WERI-Rb-1 (cell line): ENCODE measurements around the gene RPS27.

Experiments
- DNase-seq: peaks from one replicate; pipeline ENCODE4 v3.0.0-alpha.2; 2020
- H3K27ac ChIP-seq: fragments of 250-450 bp; sonication (Bioruptor Pico); 2 replicates; pipeline ENCODE4 v1.5.1; 2020; ENCODE audit warnings: mild to moderate bottlenecking, moderate library complexity
- H3K27me3 ChIP-seq: fragments of 250-450 bp; sonication (Bioruptor Pico); 2 replicates; pipeline ENCODE4 v1.5.1; 2021; ENCODE audit warnings: mild to moderate bottlenecking, low read depth, moderate library complexity; ENCODE audit not compliant: insufficient read depth, severe bottlenecking
- H3K36me3 ChIP-seq: fragments of 250-450 bp; sonication (Bioruptor Pico); 2 replicates; pipeline ENCODE4 v1.5.1; 2020; ENCODE audit warnings: mild to moderate bottlenecking, moderate library complexity
- H3K4me3 ChIP-seq: 2 replicates; pipeline ENCODE4 v1.5.1; 2011; ENCODE audit warnings: low read depth, mild to moderate bottlenecking, control low read depth, low read length
- H3K9me3 ChIP-seq: fragments of 250-450 bp; sonication (Bioruptor Pico); 2 replicates; pipeline ENCODE4 v1.5.1; 2021; ENCODE audit warnings: mild to moderate bottlenecking, moderate library complexity; ENCODE audit not compliant: severe bottlenecking
- TF ChIP-seq, protein P1 (sequence below): IDR thresholded peaks from 2 replicates; pipeline ENCODE4 v1.5.1; 2011; ENCODE audit warnings: low read depth, mild to moderate bottlenecking, control low read depth, inconsistent platforms, low read length

Gene RPS27

DNA sequence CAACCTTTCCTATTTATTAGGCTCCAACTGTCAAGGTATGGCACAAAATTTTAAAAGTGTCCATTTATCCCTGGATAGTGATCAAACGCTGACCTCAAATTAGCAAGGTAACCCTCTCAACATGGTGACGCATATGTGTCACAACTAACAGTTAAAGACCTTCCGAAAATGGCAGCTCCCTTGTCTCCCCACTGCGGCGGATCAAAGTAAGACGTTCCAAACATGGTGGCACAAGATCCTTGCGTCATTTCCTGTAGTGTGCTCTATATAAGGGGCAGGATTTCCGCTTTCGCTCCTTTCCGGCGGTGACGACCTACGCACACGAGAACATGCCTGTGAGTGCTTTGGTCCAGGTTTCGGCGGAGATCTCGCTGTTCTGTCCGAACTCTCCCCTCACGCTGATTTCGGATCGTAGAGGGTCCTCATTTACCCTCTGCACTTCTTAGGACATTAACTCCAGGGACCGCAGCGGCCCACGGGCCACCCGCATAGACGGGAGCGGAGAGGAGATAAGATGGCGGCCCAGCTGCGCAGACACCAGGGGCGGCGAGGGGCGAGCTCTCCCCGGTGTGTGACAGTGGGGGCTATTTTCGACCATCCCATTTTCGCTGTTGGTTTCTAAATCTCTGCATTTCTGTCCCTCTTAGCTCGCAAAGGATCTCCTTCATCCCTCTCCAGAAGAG lies at the start of gene RPS27:
Gene RPS27 (plus strand): TSS at position 295 of the 683 bp plus-strand sequence. CDS start 35 bp downstream, at position 330.
- peak within 1 kb of the TSS; percentile 77 for H3K4me3 ChIP-seq
- H3K27ac ChIP-seq = peak within 1 kb of the TSS; percentile 95
- H3K27me3 ChIP-seq = no peaks in the 10 kb centered on the region
- peak; percentile 100 for DNase-seq
- H3K36me3 ChIP-seq = peaks cover 54% of the 10 kb centered on the region
- TF ChIP-seq, protein P1, sequence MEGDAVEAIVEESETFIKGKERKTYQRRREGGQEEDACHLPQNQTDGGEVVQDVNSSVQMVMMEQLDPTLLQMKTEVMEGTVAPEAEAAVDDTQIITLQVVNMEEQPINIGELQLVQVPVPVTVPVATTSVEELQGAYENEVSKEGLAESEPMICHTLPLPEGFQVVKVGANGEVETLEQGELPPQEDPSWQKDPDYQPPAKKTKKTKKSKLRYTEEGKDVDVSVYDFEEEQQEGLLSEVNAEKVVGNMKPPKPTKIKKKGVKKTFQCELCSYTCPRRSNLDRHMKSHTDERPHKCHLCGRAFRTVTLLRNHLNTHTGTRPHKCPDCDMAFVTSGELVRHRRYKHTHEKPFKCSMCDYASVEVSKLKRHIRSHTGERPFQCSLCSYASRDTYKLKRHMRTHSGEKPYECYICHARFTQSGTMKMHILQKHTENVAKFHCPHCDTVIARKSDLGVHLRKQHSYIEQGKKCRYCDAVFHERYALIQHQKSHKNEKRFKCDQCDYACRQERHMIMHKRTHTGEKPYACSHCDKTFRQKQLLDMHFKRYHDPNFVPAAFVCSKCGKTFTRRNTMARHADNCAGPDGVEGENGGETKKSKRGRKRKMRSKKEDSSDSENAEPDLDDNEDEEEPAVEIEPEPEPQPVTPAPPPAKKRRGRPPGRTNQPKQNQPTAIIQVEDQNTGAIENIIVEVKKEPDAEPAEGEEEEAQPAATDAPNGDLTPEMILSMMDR = no peak
- H3K9me3 ChIP-seq = peaks cover 5% of the 10 kb centered on the region

DNA sequence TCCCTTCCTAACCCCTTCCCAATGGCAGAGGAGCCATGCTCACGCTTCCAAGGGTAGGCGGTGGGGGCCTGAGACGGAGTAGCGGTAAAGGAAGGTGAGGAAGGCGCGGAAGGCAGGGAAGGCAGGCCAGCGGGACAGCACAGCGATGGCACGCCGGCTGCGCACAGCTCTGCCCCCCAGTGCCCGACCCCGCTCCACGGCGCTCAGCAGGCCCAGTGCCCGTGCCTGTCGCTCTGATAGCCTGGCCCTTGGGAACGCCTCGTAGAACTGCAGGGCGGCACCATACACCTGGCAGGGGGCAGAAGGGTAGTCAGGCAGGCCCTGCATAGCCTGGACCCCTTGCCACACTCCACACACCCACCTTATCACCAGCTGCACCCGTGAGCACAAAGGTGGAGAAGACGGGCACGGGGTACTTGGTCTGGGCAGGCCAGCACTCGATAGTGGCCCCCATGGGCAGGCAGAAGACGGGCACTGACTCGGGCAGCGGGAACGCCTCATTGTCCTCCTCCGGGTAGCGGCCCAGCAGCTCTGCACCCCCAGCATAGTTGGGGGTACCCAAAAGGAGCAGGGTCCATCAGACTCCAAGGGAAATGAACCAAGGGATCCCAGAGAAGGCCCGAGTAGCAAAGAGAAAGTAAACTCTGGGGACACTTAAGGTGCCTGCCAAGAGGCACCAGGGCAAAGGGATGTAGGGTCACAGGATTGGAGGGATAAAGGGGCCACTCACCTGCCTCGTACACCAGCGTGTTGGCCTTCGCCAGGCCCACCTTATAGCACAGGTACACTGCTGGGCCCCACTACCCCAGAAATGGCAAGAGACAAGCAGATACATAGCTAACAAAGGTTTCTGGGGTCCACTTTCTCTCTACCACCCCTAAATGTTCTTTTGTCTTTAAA lies 48.5 kb upstream of the RPS27 start:
- no peaks in the 10 kb centered on the region for H3K27me3 ChIP-seq
- no peak overlapping the region for H3K4me3 ChIP-seq
- H3K36me3 ChIP-seq = peaks cover 80% of the 10 kb centered on the region
- TF ChIP-seq, protein P1 = no peak
- no peak overlapping the region for H3K27ac ChIP-seq
- no peak for DNase-seq
- H3K9me3 ChIP-seq = no peaks in the 10 kb centered on the region

DNA sequence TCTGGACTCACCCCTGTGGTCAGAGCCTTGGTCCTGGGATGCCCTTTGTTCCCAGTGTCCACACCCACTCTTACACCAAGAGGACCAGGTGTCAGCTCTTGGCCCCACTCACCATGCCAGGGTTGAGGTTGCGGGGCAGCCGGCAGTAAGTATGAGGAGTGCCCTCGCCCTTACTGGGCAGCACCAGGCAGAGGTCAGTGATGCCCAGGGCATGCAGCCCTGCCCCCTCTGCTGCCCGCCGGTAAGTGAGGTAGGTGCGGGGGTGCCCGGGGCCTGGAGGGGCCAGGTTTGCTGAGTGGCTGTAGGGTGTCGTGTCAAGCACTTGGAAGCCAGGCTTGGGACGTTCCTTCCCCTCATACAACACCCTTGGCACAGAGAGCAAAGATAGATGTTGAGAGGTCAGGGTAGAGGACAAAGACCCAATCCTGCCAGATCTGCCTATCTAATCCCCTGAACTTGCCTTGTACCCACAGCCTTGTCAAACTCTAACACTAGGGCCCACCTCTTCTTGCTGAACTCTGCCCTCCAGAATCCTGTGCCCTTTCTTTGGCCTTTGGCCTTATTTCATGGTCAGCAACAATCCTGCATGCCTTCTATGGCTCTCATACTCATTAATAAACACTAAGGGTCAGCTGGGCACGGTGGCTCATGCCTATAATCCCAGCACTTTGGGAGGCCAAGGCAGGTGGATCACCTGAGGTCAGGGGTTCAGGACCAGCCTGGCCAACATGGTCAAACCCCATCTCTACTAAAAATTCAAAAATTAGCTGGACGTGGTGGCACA lies 47.6 kb upstream of the RPS27 start:
- no peak for DNase-seq
- Histone ChIP-seq H3K27me3 (no peaks in the 10 kb centered on the region), H3K9me3 (no peaks in the 10 kb centered on the region), H3K4me3 (no peak overlapping the region), H3K27ac (no peak overlapping the region), H3K36me3 (peaks cover 80% of the 10 kb centered on the region)
- TF ChIP-seq, protein P1 = no peak

DNA sequence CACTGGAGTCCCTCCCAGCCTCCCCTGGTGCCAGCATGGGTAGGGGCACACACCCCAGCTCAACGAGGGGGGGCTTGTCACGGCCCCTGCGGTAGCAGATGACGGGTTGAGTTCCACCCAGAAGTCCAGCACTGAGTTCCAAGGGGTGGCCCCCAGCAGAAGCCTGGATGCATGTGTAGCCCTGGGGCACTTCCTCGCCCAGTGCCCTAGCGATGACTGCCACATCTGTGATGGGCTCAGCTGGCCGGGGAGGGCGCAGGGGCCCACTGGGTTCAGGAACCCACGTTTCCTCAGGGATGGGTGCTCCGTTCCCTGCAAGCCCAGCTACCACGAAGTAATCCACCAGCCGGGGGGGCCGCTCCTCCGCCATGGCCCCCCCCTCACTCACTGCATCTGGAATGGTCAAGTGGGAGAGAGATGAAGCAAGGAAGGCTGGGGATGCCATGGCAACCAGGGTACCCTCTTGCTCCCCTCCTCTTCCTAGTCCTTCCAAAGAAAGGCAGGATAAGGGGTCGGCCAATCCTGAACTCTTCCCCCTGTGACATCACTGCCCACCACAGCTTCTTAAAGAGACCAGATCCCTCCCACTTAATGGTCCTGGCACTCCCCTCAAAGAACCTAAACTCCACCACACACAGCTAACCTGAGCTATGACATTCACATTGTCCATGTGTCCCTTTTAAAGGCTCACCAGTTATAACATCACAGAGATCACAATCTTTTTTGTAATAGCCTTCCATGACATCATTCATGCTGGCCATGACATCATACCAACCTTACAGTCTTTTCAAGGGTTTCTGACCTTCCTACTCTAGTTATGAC lies 46.3 kb upstream of the RPS27 start:
- TF ChIP-seq, protein P1 = no peak
- Histone ChIP-seq H3K36me3 (peaks cover 82% of the 10 kb centered on the region), H3K4me3 (no peak overlapping the region), H3K27ac (no peak overlapping the region), H3K27me3 (no peaks in the 10 kb centered on the region), H3K9me3 (no peaks in the 10 kb centered on the region)
- no peak for DNase-seq

DNA sequence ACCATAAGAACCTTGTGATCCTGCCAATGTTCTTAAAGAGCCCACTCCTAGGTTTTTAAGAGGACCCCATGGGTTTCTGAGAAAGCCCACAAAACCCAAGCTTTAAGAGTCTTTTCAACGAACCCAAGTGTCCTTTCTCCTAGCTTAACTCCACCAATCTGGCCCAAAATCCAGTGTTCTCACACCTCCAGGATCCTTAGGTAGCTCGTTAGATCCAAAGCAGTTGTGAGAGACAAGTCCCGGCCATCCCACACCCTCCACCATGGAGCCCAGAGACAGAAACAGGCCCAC lies 45.8 kb upstream of the RPS27 start:
- H3K27ac ChIP-seq = no peak overlapping the region

More for the DNA sequence above, 45.8 kb upstream of the RPS27 start:
- peaks cover 82% of the 10 kb centered on the region for H3K36me3 ChIP-seq
- no peaks in the 10 kb centered on the region for H3K27me3 ChIP-seq
- DNase-seq = no peak
- no peaks in the 10 kb centered on the region for H3K9me3 ChIP-seq
- TF ChIP-seq, protein P1 = no peak
- no peak overlapping the region for H3K4me3 ChIP-seq
